Measurements from ENCODE around the gene TUBA4B.

Gene TUBA4B

GRCh38 chr2:219214141-219214540 lies 38.9 kb upstream of the TUBA4B start:
- DNase-seq (ENCODE audit: low spot score in 2 of 2) (no peak), ATAC-seq (no peak)
- H3K9me3 Mint-ChIP-seq = no peaks in the 10 kb centered on the region
- H3K36me3 Mint-ChIP-seq = peaks cover 77% of the 10 kb centered on the region
- peak overlapping the region; percentile 84 for H3K27ac Mint-ChIP-seq
- H3K4me1 Mint-ChIP-seq = peaks cover 47% of the 10 kb centered on the region
- H3K4me3 Mint-ChIP-seq = no peak overlapping the region

- no peak overlapping the region for H3K4me3 Mint-ChIP-seq
- H3K9me3 Mint-ChIP-seq = no peaks in the 10 kb centered on the region
- ATAC-seq (no peak), DNase-seq (ENCODE audit: low spot score in 2 of 2) (no peak)
- H3K27ac Mint-ChIP-seq = no peak overlapping the region
- H3K36me3 Mint-ChIP-seq = peaks cover 75% of the 10 kb centered on the region
- peaks cover 45% of the 10 kb centered on the region for H3K4me1 Mint-ChIP-seq
These were observed 38.3 kb upstream of the TUBA4B start for GRCh38 chr2:219214786-219215185.

GRCh38 chr2:219215871-219216534 lies 37.0 kb upstream of the TUBA4B start:
- no peak overlapping the region for H3K27ac Mint-ChIP-seq
- DNase-seq (ENCODE audit: low spot score in 2 of 2) (no peak), ATAC-seq (no peak)
- peak overlapping the region; percentile 91 for H3K4me3 Mint-ChIP-seq
- H3K4me1 Mint-ChIP-seq = peaks cover 46% of the 10 kb centered on the region
- peaks cover 70% of the 10 kb centered on the region for H3K36me3 Mint-ChIP-seq
- H3K9me3 Mint-ChIP-seq = no peaks in the 10 kb centered on the region

- H3K36me3 Mint-ChIP-seq = peaks cover 70% of the 10 kb centered on the region
- peaks cover 44% of the 10 kb centered on the region for H3K4me1 Mint-ChIP-seq
- H3K27ac Mint-ChIP-seq = no peak overlapping the region
- DNase-seq (ENCODE audit: low spot score in 2 of 2) (no peak), ATAC-seq (no peak)
- H3K9me3 Mint-ChIP-seq = no peaks in the 10 kb centered on the region
- peak overlapping the region; percentile 91 for H3K4me3 Mint-ChIP-seq
These were observed 36.5 kb upstream of the TUBA4B start for GRCh38 chr2:219216535-219216915.

- peaks cover 70% of the 10 kb centered on the region for H3K36me3 Mint-ChIP-seq
- ATAC-seq (peak; percentile 61), DNase-seq (ENCODE audit: low spot score in 2 of 2) (no peak)
- H3K9me3 Mint-ChIP-seq = no peaks in the 10 kb centered on the region
- H3K4me1 Mint-ChIP-seq = peaks cover 47% of the 10 kb centered on the region
- peak overlapping the region; percentile 91 for H3K4me3 Mint-ChIP-seq
- peak overlapping the region; percentile 87 for H3K27ac Mint-ChIP-seq
These were observed 34.8 kb upstream of the TUBA4B start for GRCh38 chr2:219218217-219218731.

GRCh38 chr2:219218732-219219701 lies 34.0 kb upstream of the TUBA4B start, which contains the start of gene ABCB6:
Gene ABCB6, minus strand, starts transcription at chr2:219218958. Its CDS starts 285 bp downstream, at chr2:219218673.
- DNase-seq (ENCODE audit: low spot score in 2 of 2) = peak; percentile 71 to 87
- Mint-ChIP-seq H3K9me3 (no peaks in the 10 kb centered on the region), H3K36me3 (peaks cover 70% of the 10 kb centered on the region)

GRCh38 chr2:219219784-219220532 lies 33.1 kb upstream of the TUBA4B start:
- Mint-ChIP-seq H3K4me3 (no peak overlapping the region), H3K27ac (peak overlapping the region; percentile 60)

More at GRCh38 chr2:219218732-219219701, 34.0 kb upstream of the TUBA4B start, which contains the start of gene ABCB6:
- Mint-ChIP-seq H3K4me1 (peaks cover 46% of the 10 kb centered on the region), H3K27ac (peak within 1 kb of the TSS; percentile 87), H3K4me3 (peak within 1 kb of the TSS; percentile 91)
- ATAC-seq = peak; percentile 85

GRCh38 chr2:219220652-219221402 lies 32.2 kb upstream of the TUBA4B start:
- DNase-seq (ENCODE audit: low spot score in 2 of 2) (no peak), ATAC-seq (no peak)
- Mint-ChIP-seq H3K27ac (no peak overlapping the region), H3K9me3 (no peaks in the 10 kb centered on the region), H3K4me3 (no peak overlapping the region), H3K36me3 (peaks cover 76% of the 10 kb centered on the region), H3K4me1 (peaks cover 45% of the 10 kb centered on the region)

More at GRCh38 chr2:219219784-219220532, 33.1 kb upstream of the TUBA4B start:
- no peak for DNase-seq (ENCODE audit: low spot score in 2 of 2)
- no peak for ATAC-seq
- peaks cover 40% of the 10 kb centered on the region for H3K4me1 Mint-ChIP-seq
- H3K36me3 Mint-ChIP-seq = peaks cover 70% of the 10 kb centered on the region
- no peaks in the 10 kb centered on the region for H3K9me3 Mint-ChIP-seq

GRCh38 chr2:219221957-219222518 lies 31.0 kb upstream of the TUBA4B start:
- Mint-ChIP-seq H3K36me3 (peaks cover 78% of the 10 kb centered on the region), H3K9me3 (no peaks in the 10 kb centered on the region), H3K27ac (no peak overlapping the region), H3K4me1 (peaks cover 39% of the 10 kb centered on the region), H3K4me3 (no peak overlapping the region)
- DNase-seq (ENCODE audit: low spot score in 2 of 2) (no peak), ATAC-seq (no peak)

GRCh38 chr2:219223831-219224610 lies 29.0 kb upstream of the TUBA4B start:
- ATAC-seq (no peak), DNase-seq (ENCODE audit: low spot score in 2 of 2) (no peak)
- peaks cover 46% of the 10 kb centered on the region for H3K4me1 Mint-ChIP-seq
- H3K27ac Mint-ChIP-seq = no peak overlapping the region
- no peak overlapping the region for H3K4me3 Mint-ChIP-seq
- H3K9me3 Mint-ChIP-seq = no peaks in the 10 kb centered on the region
- peaks cover 77% of the 10 kb centered on the region for H3K36me3 Mint-ChIP-seq

GRCh38 chr2:219225350-219225749 lies 27.7 kb upstream of the TUBA4B start:
- Mint-ChIP-seq H3K4me1 (peaks cover 45% of the 10 kb centered on the region), H3K36me3 (peaks cover 79% of the 10 kb centered on the region), H3K27ac (peak overlapping the region; percentile 75), H3K4me3 (no peak overlapping the region), H3K9me3 (no peaks in the 10 kb centered on the region)
- DNase-seq (ENCODE audit: low spot score in 2 of 2) (no peak), ATAC-seq (no peak)

- Mint-ChIP-seq H3K9me3 (no peaks in the 10 kb centered on the region), H3K4me1 (peaks cover 51% of the 10 kb centered on the region), H3K27ac (peak overlapping the region; percentile 98), H3K36me3 (peaks cover 86% of the 10 kb centered on the region), H3K4me3 (peak overlapping the region; percentile 98)
- DNase-seq (ENCODE audit: low spot score in 2 of 2) (no peak), ATAC-seq (no peak)
These were observed 24.8 kb upstream of the TUBA4B start for GRCh38 chr2:219228041-219228910.

GRCh38 chr2:219228911-219229304 lies 24.1 kb upstream of the TUBA4B start:
- no peak for DNase-seq (ENCODE audit: low spot score in 2 of 2)
- H3K4me3 Mint-ChIP-seq = peak overlapping the region; percentile 98
- H3K36me3 Mint-ChIP-seq = peaks cover 86% of the 10 kb centered on the region
- peak overlapping the region; percentile 98 for H3K27ac Mint-ChIP-seq
- H3K9me3 Mint-ChIP-seq = no peaks in the 10 kb centered on the region
- ATAC-seq = peak; percentile 42
- peaks cover 55% of the 10 kb centered on the region for H3K4me1 Mint-ChIP-seq
